NCI-H128 (cell line): Measurements from ENCODE around the gene SREBF2.
A peak's percentile ranks its signal among the peaks of the same experiment; 100 is the strongest.

Source experiments
- DNase-seq: peaks from one replicate; lab custom pipeline; 2025; ENCODE audit not compliant: unreplicated experiment; lab: John Stamatoyannopoulos, UW

The SREBF2 gene

GRCh38 chr22:41917903-41918791 is 85.2 kb downstream of the SREBF2 start:
- no peak for DNase-seq

GRCh38 chr22:41919357-41920224 is 86.7 kb downstream of the SREBF2 start:
- DNase-seq, result no peak

GRCh38 chr22:41920271-41920976 is 87.5 kb downstream of the SREBF2 start:
- DNase-seq, result no peak

GRCh38 chr22:41922328-41922727 is 89.4 kb downstream of the SREBF2 start:
- DNase-seq, result no peak

- no peak for DNase-seq
Measured at GRCh38 chr22:41922940-41923594, 90.2 kb downstream of the SREBF2 start.

- DNase-seq, result no peak
Measured at GRCh38 chr22:41923595-41924276, 90.8 kb downstream of the SREBF2 start.

GRCh38 chr22:41925783-41926460 is 93.0 kb downstream of the SREBF2 start:
- peak; percentile 17 for DNase-seq

GRCh38 chr22:41927813-41928212 is 94.9 kb downstream of the SREBF2 start:
- no peak for DNase-seq

GRCh38 chr22:41928593-41929417 is 95.9 kb downstream of the SREBF2 start:
- DNase-seq, result no peak

GRCh38 chr22:41929418-41929810 is 96.5 kb downstream of the SREBF2 start:
- no peak for DNase-seq

GRCh38 chr22:41931701-41932269 is 98.9 kb downstream of the SREBF2 start:
- DNase-seq, result no peak

GRCh38 chr22:41932353-41932752 is 99.4 kb downstream of the SREBF2 start:
- no peak for DNase-seq

- no peak for DNase-seq
Measured at GRCh38 chr22:41933411-41934177, 100.7 kb downstream of the SREBF2 start.

GRCh38 chr22:41934284-41935014 is 101.5 kb downstream of the SREBF2 start:
- no peak for DNase-seq

GRCh38 chr22:41935015-41935351 is 102.1 kb downstream of the SREBF2 start:
- no peak for DNase-seq

GRCh38 chr22:41935509-41935908 is 102.6 kb downstream of the SREBF2 start:
- DNase-seq, result no peak

- no peak for DNase-seq
Measured at GRCh38 chr22:41936894-41937169, 103.9 kb downstream of the SREBF2 start.
